ENCODE results near the gene PPP2R2C. TPM values are rescaled to one million over a fixed set of nuclear protein-coding genes. Genes with fewer than 3 reads are reported as not detected.

The PPP2R2C gene
- total RNA-seq, 2 experiments from 2014 or later, result not detected

DNA sequence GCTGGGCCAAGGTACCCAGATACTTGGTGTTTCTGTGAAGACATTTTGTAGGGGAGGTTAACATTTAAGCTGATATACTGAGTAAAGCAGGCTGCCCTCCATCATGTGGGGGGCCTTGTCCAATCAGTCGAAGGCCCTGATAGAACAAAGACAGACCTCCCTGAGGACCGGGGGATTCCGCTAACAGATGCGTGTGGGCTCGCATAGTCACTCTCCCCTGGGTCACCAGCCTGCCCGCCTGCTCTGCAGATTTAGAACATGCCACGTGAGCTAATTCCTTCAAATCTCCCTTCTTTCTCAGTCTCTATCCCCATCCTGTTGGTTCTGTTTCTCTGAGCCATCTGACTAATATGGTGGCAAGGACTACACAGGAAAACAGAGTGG lies 142.0 kb downstream of the PPP2R2C start:
- no peak for DNase-seq (ENCODE audit: low spot score)
- H3K79me2 ChIP-seq (ENCODE audit: insufficient read depth, low read depth, low read length), result no peaks in the 10 kb centered on the region
- H3K4me3 ChIP-seq (ENCODE audit: low read depth, low read length, poor library complexity, severe bottlenecking), result no peak overlapping the region
- H3K4me2 ChIP-seq (ENCODE audit: low read length), result no peak overlapping the region
- 0 out of 2 replicates have a peak, but pooled peaks cover 6% of the 10 kb centered on the region for H3K9me3 ChIP-seq (ENCODE audit: low read length)
- no peaks in the 10 kb centered on the region for H3K4me1 ChIP-seq (ENCODE audit: insufficient read depth, low read length, poor library complexity, severe bottlenecking)
- no peaks in the 10 kb centered on the region for H4K20me1 ChIP-seq (ENCODE audit: insufficient read depth, low read length)
- H3K27ac ChIP-seq (ENCODE audit: low read depth, low read length, poor library complexity, severe bottlenecking), result no peak overlapping the region
- no TSS peak for BruUV-seq (replicated peaks)
- POLR2A ChIA-PET, result no interaction called here
- H3K36me3 ChIP-seq (ENCODE audit: insufficient read depth, low read length), result no peaks in the 10 kb centered on the region
- CTCF ChIA-PET (ENCODE audit: unreplicated experiment), result no interaction called here
- TF ChIP-seq, protein P1, sequence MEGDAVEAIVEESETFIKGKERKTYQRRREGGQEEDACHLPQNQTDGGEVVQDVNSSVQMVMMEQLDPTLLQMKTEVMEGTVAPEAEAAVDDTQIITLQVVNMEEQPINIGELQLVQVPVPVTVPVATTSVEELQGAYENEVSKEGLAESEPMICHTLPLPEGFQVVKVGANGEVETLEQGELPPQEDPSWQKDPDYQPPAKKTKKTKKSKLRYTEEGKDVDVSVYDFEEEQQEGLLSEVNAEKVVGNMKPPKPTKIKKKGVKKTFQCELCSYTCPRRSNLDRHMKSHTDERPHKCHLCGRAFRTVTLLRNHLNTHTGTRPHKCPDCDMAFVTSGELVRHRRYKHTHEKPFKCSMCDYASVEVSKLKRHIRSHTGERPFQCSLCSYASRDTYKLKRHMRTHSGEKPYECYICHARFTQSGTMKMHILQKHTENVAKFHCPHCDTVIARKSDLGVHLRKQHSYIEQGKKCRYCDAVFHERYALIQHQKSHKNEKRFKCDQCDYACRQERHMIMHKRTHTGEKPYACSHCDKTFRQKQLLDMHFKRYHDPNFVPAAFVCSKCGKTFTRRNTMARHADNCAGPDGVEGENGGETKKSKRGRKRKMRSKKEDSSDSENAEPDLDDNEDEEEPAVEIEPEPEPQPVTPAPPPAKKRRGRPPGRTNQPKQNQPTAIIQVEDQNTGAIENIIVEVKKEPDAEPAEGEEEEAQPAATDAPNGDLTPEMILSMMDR (conservative IDR thresholded peaks at IDR 0.05; ENCODE audit: low read length), result no peak
- no peak for TF ChIP-seq EZH2phosphoT487 (IDR thresholded peaks at IDR 0.05; ENCODE audit: borderline replicate concordance, low read depth, low read length)
- H3K9me2 ChIP-seq (ENCODE audit: insufficient read depth, low read length), result no peaks in the 10 kb centered on the region
- no peak overlapping the region for H2AFZ ChIP-seq (ENCODE audit: low read length)
- intact Hi-C loops (cut with micrococcal nuclease; ENCODE audit: unreplicated experiment), result loop anchor here (5.0 kb wide), 1 partner anchor 217 kb away; no protein-coding TSS in a partner anchor

DNA sequence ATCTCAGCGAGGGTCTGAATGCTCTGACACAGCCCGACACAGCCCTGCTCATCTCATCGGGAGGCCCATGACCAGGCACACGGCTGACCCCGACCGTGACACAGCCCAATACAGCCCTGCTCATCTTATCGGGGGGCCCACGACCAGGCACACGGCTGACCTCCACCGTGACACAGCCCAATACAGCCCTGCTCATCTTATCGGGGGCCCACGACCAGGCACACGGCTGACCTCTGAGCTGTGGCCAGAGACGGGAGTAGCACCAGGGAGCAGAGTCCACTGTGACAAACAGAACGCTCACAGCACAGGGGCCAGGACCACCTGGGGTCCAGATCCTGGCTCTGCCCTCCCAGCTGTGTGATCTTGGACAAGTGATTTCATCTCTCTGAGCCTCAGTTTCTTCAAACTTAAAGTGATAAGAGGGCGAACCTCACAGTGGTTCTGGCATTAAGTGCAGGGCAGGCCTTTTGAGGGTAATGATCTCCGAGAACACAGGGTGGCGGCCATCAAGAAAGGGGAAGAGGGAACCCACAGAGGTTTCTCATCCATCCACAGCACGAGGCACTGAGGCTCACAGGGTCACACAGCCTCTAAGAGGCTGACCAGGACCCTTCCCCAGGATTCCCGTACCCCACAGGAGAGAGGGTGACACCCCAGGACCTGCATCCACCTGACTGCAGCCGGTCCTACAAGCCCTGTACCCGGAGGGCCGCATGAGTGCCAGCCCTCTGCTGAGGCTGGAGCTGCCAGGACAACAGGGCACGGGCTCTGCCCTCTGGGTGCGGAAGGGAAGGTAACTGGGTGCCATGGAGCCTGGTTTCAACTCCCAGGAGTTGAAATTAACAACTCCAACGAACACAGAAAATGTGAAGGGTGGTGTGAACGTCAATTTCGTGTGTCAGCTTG lies 142.7 kb downstream of the PPP2R2C start:
- BruUV-seq (replicated peaks), result no TSS peak
- Histone ChIP-seq H3K4me3 (ENCODE audit: low read depth, low read length, poor library complexity, severe bottlenecking) (no peak overlapping the region), H3K27ac (ENCODE audit: low read depth, low read length, poor library complexity, severe bottlenecking) (no peak overlapping the region), H3K36me3 (ENCODE audit: insufficient read depth, low read length) (no peaks in the 10 kb centered on the region), H3K4me1 (ENCODE audit: insufficient read depth, low read length, poor library complexity, severe bottlenecking) (no peaks in the 10 kb centered on the region), H4K20me1 (ENCODE audit: insufficient read depth, low read length) (no peaks in the 10 kb centered on the region), H3K4me2 (ENCODE audit: low read length) (no peak overlapping the region), H2AFZ (ENCODE audit: low read length) (no peak overlapping the region), H3K79me2 (ENCODE audit: insufficient read depth, low read depth, low read length) (no peaks in the 10 kb centered on the region), H3K9me3 (ENCODE audit: low read length) (0 out of 2 replicates have a peak, but pooled peaks cover 6% of the 10 kb centered on the region), H3K9me2 (ENCODE audit: insufficient read depth, low read length) (no peaks in the 10 kb centered on the region)
- POLR2A ChIA-PET, result interaction anchor here (0.6 kb wide), 1 partner anchor 62 kb away, joined by 3 read pairs; no protein-coding TSS in a partner anchor
- TF ChIP-seq, protein P1 (conservative IDR thresholded peaks at IDR 0.05; ENCODE audit: low read length), result no peak
- no peak for TF ChIP-seq EZH2phosphoT487 (IDR thresholded peaks at IDR 0.05; ENCODE audit: borderline replicate concordance, low read depth, low read length)
- intact Hi-C loops (cut with micrococcal nuclease; ENCODE audit: unreplicated experiment), result loop anchor here (5.0 kb wide), 3 partner anchors 197 to 332 kb away; no protein-coding TSS in a partner anchor
- no peak for DNase-seq (ENCODE audit: low spot score)
- CTCF ChIA-PET (ENCODE audit: unreplicated experiment), result interaction anchor here (0.5 to 0.6 kb wide), 4 partner anchors 9 to 275 kb away, joined by 3 to 13 read pairs (median 4); no protein-coding TSS in a partner anchor

Data from OCI-LY7 (cell line).